GM23338 (cell line): ENCODE measurements around the gene ANKRD53. TPM values are rescaled to one million over a fixed set of nuclear protein-coding genes. Genes with fewer than 3 reads are reported as not detected.

Experiments
- ATAC-seq: fragments of 200-7000 bp; cut with Tn5 transposase; 3 replicates; pipeline ENCODE4 v1.9.1; 2020
- DNase-seq: peaks from one replicate; pipeline ENCODE4 v3.0.0-alpha.2; 2015; ENCODE audit warnings: low spot score
- H2AFZ ChIP-seq: fragments of 200-600 bp; sonication (generic); 2 replicates; pipeline ENCODE4 v1.8.0; 2016; ENCODE audit warnings: antibody characterized with exemption, mild to moderate bottlenecking, moderate library complexity
- H3F3A ChIP-seq: fragments of 200-600 bp; sonication (generic); replicated peaks from 2 replicates; pipeline ENCODE4 v1.8.0; 2017; ENCODE audit warnings: antibody characterized with exemption, mixed run types, low read depth
- H3K27ac ChIP-seq: fragments of 200-600 bp; sonication (generic); 2 replicates; pipeline ENCODE4 v1.6.1; 2016; ENCODE audit warnings: low read depth
- H3K27me3 ChIP-seq: fragments of 200-600 bp; sonication (generic); 2 replicates; pipeline ENCODE4 v1.8.0; 2016; ENCODE audit warnings: mild to moderate bottlenecking, mixed run types, moderate library complexity; ENCODE audit not compliant: insufficient read depth
- H3K36me3 ChIP-seq: fragments of 200-600 bp; sonication (generic); 2 replicates; pipeline ENCODE4 v1.8.0; 2016; ENCODE audit warnings: mild to moderate bottlenecking; ENCODE audit not compliant: insufficient read depth
- H3K4me1 ChIP-seq: fragments of 200-600 bp; sonication (generic); 2 replicates; pipeline ENCODE4 v1.8.0; 2016; ENCODE audit warnings: mild to moderate bottlenecking, moderate library complexity; ENCODE audit not compliant: insufficient read depth
- H3K4me2 ChIP-seq: fragments of 200-600 bp; sonication (generic); 2 replicates; pipeline ENCODE4 v1.7.1; 2017; ENCODE audit warnings: mixed run types
- H3K4me3 ChIP-seq: fragments of 200-600 bp; sonication (generic); 2 replicates; pipeline ENCODE4 v1.6.1; 2016; ENCODE audit warnings: mixed run types
- H3K79me2 ChIP-seq: fragments of 200-600 bp; sonication (generic); replicated peaks from 2 replicates; pipeline ENCODE4 v1.8.0; 2017; ENCODE audit warnings: mild to moderate bottlenecking; ENCODE audit not compliant: insufficient read depth
- H3K9me2 ChIP-seq: fragments of 200-600 bp; sonication (generic); 2 replicates; pipeline ENCODE4 v1.8.0; 2017; ENCODE audit not compliant: insufficient read depth
- H4K20me1 ChIP-seq: fragments of 200-600 bp; sonication (generic); replicated peaks from 2 replicates; pipeline ENCODE4 v1.8.0; 2017; ENCODE audit warnings: mild to moderate bottlenecking; ENCODE audit not compliant: insufficient read depth
- H3K27ac Mint-ChIP-seq: 2 replicates; pipeline ENCODE4 v1.8.0; 2020; ENCODE audit warnings: inconsistent platforms, mild to moderate bottlenecking, moderate library complexity, mixed read lengths
- H3K27me3 Mint-ChIP-seq: 3 replicates; pipeline ENCODE4 v1.8.0; 2022; ENCODE audit warnings: low read depth, mild to moderate bottlenecking, moderate library complexity, mixed read lengths, inconsistent platforms; ENCODE audit not compliant: insufficient read depth, poor library complexity
- H3K36me3 Mint-ChIP-seq: 3 replicates; pipeline ENCODE4 v1.8.0; 2021; ENCODE audit warnings: low read depth, mild to moderate bottlenecking, inconsistent platforms, moderate library complexity, mixed read lengths
- H3K4me1 Mint-ChIP-seq: 3 replicates; pipeline ENCODE4 v1.8.0; 2020; ENCODE audit warnings: mild to moderate bottlenecking, inconsistent platforms, mixed read lengths
- H3K4me3 Mint-ChIP-seq: 3 replicates; pipeline ENCODE4 v1.8.0; 2021; ENCODE audit warnings: moderate library complexity, mild to moderate bottlenecking, inconsistent platforms, mixed read lengths
- H3K9me3 Mint-ChIP-seq: 3 replicates; pipeline ENCODE4 v1.8.0; 2020; ENCODE audit warnings: moderate library complexity, mild to moderate bottlenecking, inconsistent platforms, mixed read lengths
- STAT1 ChIP-seq: IDR thresholded peaks from one replicate; pipeline ENCODE4 v1.6.1; 2016; ENCODE audit warnings: antibody characterized with exemption; ENCODE audit not compliant: unreplicated experiment
- polyA plus RNA-seq: library from polyadenylated mRNA; unstranded; fragments of >200 nt; fragmentation: Nextera tagmentation; extraction: Ambion mirVana; gene quantifications from 2 replicates; pipeline ENCODE4 v1.2.1, GENCODE V29; 2016
- total RNA-seq: library from RNA; depleted of rRNA; stranded (reverse); fragments of >200 nt; shearing (Covaris generic); gene quantifications from 2 replicates; pipeline ENCODE4 v1.2.3, GENCODE V29; 2014
- TF ChIP-seq, protein P1 (sequence below): IDR thresholded peaks from 2 replicates; pipeline ENCODE4 v1.6.1; 2016; ENCODE audit warnings: antibody characterized with exemption
- TF ChIP-seq, protein P2 (sequence below): IDR thresholded peaks from one replicate; pipeline ENCODE4 v1.6.1; 2018; ENCODE audit warnings: antibody characterized with exemption; ENCODE audit not compliant: unreplicated experiment
- TF ChIP-seq, protein P3 (sequence below), 2 experiments: fragments of 200-600 bp in 1 of 2; sonication (generic) in 1 of 2; conservative IDR thresholded peaks; 2 replicates each; pipeline versions ENCODE4 v1.5.1 to v1.6.1; 2016 to 2017; ENCODE audit warnings: antibody characterized with exemption in 2 of 2, low read depth in 2 of 2, mild to moderate bottlenecking in 2 of 2, moderate library complexity in 1 of 2

The ANKRD53 gene
- total and polyA plus RNA-seq, 2 experiments from 2014 or later = 0.32 to 0.73 TPM

DNA sequence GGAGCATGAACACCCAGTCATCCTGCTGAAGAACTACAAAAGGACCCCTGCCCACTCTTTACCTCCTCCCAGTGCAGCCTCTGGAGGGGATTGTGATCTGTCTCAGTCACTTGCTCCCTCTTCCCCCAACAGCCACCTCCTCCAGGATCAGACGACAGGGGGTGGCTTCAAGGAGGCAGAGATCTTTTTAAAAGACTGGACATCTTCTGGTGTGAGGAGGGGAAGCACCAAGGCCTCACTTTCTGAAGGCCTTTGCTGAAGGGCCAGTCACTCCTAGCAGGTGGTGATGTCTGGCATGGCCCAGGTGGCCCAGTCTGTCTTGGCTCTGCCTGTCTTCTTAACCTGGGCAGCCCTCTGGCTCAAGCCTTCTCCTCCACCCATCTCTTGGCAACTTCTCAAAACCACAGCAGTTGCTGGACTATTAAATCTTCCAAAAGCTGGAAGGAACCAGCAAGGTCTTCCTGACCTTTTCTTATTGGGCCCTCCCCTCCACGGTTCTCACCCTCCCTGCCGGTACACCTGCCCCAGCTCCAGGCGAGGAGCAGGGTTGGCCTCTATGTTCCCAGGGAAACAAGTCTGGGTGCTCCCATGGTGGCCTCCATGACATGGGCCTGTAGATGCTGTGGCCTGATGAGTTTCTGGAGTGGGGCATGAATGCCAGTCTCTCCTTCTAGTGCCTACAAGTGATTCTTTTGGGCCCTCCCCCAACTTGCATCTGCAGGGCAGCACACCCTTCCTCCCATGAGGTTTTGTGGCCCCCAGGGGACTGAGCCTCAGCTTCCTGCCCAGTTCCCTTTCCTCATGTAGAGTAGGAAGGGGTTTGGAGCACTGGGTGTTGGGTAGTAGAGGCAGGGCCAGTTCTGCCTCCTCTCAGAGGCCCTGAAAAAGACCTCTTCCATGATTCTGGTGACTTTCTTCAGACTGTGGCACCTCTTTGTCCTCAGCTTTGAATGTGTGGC lies 47.8 kb upstream of the ANKRD53 start:
- Histone ChIP-seq H3K4me1 (peaks cover 5% of the 10 kb centered on the region; the same call in 1 of the 2 replicates), H3K9me2 (no peaks in the 10 kb centered on the region), H3F3A (no peaks in the 10 kb centered on the region), H3K79me2 (no peaks in the 10 kb centered on the region), H3K36me3 (no peaks in the 10 kb centered on the region), H3K27me3 (peaks cover 5% of the 10 kb centered on the region; the same call in 1 of the 2 replicates), H3K27ac (no peak overlapping the region), H2AFZ (no peak overlapping the region), H3K4me2 (no peak overlapping the region), H4K20me1 (no peaks in the 10 kb centered on the region), H3K4me3 (no peak overlapping the region)
- no peak for ATAC-seq
- H3K4me1 Mint-ChIP-seq = peaks cover 9% of the 10 kb centered on the region
- H3K4me3 Mint-ChIP-seq = no peak overlapping the region
- no peak for DNase-seq
- H3K36me3 Mint-ChIP-seq = no peaks in the 10 kb centered on the region; the same call in 2 of the 3 replicates
- H3K27me3 Mint-ChIP-seq = peaks cover 15% of the 10 kb centered on the region
- TF ChIP-seq, protein P1, sequence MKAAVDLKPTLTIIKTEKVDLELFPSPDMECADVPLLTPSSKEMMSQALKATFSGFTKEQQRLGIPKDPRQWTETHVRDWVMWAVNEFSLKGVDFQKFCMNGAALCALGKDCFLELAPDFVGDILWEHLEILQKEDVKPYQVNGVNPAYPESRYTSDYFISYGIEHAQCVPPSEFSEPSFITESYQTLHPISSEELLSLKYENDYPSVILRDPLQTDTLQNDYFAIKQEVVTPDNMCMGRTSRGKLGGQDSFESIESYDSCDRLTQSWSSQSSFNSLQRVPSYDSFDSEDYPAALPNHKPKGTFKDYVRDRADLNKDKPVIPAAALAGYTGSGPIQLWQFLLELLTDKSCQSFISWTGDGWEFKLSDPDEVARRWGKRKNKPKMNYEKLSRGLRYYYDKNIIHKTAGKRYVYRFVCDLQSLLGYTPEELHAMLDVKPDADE = no peak
- TF ChIP-seq, protein P2, sequence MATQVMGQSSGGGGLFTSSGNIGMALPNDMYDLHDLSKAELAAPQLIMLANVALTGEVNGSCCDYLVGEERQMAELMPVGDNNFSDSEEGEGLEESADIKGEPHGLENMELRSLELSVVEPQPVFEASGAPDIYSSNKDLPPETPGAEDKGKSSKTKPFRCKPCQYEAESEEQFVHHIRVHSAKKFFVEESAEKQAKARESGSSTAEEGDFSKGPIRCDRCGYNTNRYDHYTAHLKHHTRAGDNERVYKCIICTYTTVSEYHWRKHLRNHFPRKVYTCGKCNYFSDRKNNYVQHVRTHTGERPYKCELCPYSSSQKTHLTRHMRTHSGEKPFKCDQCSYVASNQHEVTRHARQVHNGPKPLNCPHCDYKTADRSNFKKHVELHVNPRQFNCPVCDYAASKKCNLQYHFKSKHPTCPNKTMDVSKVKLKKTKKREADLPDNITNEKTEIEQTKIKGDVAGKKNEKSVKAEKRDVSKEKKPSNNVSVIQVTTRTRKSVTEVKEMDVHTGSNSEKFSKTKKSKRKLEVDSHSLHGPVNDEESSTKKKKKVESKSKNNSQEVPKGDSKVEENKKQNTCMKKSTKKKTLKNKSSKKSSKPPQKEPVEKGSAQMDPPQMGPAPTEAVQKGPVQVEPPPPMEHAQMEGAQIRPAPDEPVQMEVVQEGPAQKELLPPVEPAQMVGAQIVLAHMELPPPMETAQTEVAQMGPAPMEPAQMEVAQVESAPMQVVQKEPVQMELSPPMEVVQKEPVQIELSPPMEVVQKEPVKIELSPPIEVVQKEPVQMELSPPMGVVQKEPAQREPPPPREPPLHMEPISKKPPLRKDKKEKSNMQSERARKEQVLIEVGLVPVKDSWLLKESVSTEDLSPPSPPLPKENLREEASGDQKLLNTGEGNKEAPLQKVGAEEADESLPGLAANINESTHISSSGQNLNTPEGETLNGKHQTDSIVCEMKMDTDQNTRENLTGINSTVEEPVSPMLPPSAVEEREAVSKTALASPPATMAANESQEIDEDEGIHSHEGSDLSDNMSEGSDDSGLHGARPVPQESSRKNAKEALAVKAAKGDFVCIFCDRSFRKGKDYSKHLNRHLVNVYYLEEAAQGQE = no peak
- no peak overlapping the region for H3K27ac Mint-ChIP-seq
- no peaks in the 10 kb centered on the region for H3K9me3 Mint-ChIP-seq

- no peak for TF ChIP-seq STAT1
- TF ChIP-seq, protein P3, sequence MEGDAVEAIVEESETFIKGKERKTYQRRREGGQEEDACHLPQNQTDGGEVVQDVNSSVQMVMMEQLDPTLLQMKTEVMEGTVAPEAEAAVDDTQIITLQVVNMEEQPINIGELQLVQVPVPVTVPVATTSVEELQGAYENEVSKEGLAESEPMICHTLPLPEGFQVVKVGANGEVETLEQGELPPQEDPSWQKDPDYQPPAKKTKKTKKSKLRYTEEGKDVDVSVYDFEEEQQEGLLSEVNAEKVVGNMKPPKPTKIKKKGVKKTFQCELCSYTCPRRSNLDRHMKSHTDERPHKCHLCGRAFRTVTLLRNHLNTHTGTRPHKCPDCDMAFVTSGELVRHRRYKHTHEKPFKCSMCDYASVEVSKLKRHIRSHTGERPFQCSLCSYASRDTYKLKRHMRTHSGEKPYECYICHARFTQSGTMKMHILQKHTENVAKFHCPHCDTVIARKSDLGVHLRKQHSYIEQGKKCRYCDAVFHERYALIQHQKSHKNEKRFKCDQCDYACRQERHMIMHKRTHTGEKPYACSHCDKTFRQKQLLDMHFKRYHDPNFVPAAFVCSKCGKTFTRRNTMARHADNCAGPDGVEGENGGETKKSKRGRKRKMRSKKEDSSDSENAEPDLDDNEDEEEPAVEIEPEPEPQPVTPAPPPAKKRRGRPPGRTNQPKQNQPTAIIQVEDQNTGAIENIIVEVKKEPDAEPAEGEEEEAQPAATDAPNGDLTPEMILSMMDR (conservative IDR thresholded peaks at IDR 0.05; ENCODE audit: low read depth in 2 of 2) = peak in 1 of 2 experiments; percentile 43; a peak in 2 of 4 replicates
- H3K4me3 Mint-ChIP-seq = no peak overlapping the region
Observed at GRCh38 chr2:70931376-70932000, 46.9 kb upstream of the ANKRD53 start.

More at GRCh38 chr2:70931376-70932000, 46.9 kb upstream of the ANKRD53 start:
- ATAC-seq = peak; percentile 35
- H4K20me1 ChIP-seq = no peaks in the 10 kb centered on the region
- H3K27ac Mint-ChIP-seq = no peak overlapping the region
- H2AFZ ChIP-seq = no peak overlapping the region; the same call in 1 of the 2 replicates
- no peaks in the 10 kb centered on the region for H3F3A ChIP-seq
- H3K36me3 Mint-ChIP-seq = no peaks in the 10 kb centered on the region; the same call in 2 of the 3 replicates
- peak; percentile 56 for DNase-seq
- H3K4me1 ChIP-seq = peaks cover 9% of the 10 kb centered on the region
- no peaks in the 10 kb centered on the region for H3K36me3 ChIP-seq
- H3K4me1 Mint-ChIP-seq = peaks cover 14% of the 10 kb centered on the region
- H3K27ac ChIP-seq = no peak overlapping the region
- no peak overlapping the region for H3K4me3 ChIP-seq
- H3K27me3 Mint-ChIP-seq = peaks cover 17% of the 10 kb centered on the region
- H3K9me2 ChIP-seq = no peaks in the 10 kb centered on the region
- H3K9me3 Mint-ChIP-seq = no peaks in the 10 kb centered on the region
- no peaks in the 10 kb centered on the region for H3K79me2 ChIP-seq
- peaks cover 5% of the 10 kb centered on the region; the same call in 1 of the 2 replicates for H3K27me3 ChIP-seq
- H3K4me2 ChIP-seq = no peak overlapping the region
